OCI-LY1 (cell line): ENCODE data around the gene KCNT2.

ENCODE experiments used
- H2AFZ ChIP-seq: fragments of 200-600 bp; sonication (generic), shearing (Covaris generic); 2 replicates; pipeline ENCODE4 v1.6.0; 2014; ENCODE audit warnings: antibody characterized with exemption, mild to moderate bottlenecking, low read length
- H3F3A ChIP-seq: fragments of 200-600 bp; sonication (generic), shearing (Covaris generic); 2 replicates; pipeline ENCODE4 v1.6.0; 2014; ENCODE audit warnings: mild to moderate bottlenecking, antibody characterized with exemption, low read length, moderate library complexity; ENCODE audit not compliant: insufficient read depth
- H3K27ac ChIP-seq: fragments of 200-600 bp; sonication (generic); 2 replicates; pipeline ENCODE4 v1.5.1; 2014; ENCODE audit warnings: low read length, mixed run types, mild to moderate bottlenecking, low read depth; ENCODE audit not compliant: poor library complexity, severe bottlenecking
- H3K27me3 ChIP-seq: fragments of 200-600 bp; sonication (generic); 2 replicates; pipeline ENCODE4 v1.6.0; 2014; ENCODE audit warnings: antibody characterized with exemption, mild to moderate bottlenecking, low read length, moderate library complexity; ENCODE audit not compliant: insufficient read depth
- H3K36me3 ChIP-seq: fragments of 200-600 bp; sonication (generic); 2 replicates; pipeline ENCODE4 v1.6.1; 2014; ENCODE audit warnings: mild to moderate bottlenecking, antibody characterized with exemption, low read length, moderate library complexity, mixed read lengths; ENCODE audit not compliant: insufficient read depth
- H3K4me1 ChIP-seq: fragments of 200-600 bp; sonication (generic); 2 replicates; pipeline ENCODE4 v1.5.1; 2014; ENCODE audit warnings: mild to moderate bottlenecking, low read length, moderate library complexity; ENCODE audit not compliant: insufficient read depth, severe bottlenecking
- H3K4me2 ChIP-seq: fragments of 200-600 bp; sonication (generic), shearing (Covaris generic); 2 replicates; pipeline ENCODE4 v1.6.1; 2014; ENCODE audit warnings: low read length
- H3K4me3 ChIP-seq: fragments of 200-600 bp; sonication (generic); 2 replicates; pipeline ENCODE4 v1.5.1; 2014; ENCODE audit warnings: low read length, low read depth, mild to moderate bottlenecking, mixed read lengths; ENCODE audit not compliant: poor library complexity, severe bottlenecking
- H3K79me2 ChIP-seq: fragments of 200-600 bp; shearing (Covaris generic); 2 replicates; pipeline ENCODE4 v1.6.1; 2016; ENCODE audit warnings: mixed run types, low read length, mixed read lengths; ENCODE audit not compliant: insufficient read depth
- H3K9ac ChIP-seq: fragments of 200-600 bp; sonication (generic), shearing (Covaris generic); 2 replicates; pipeline ENCODE4 v1.6.1; 2014; ENCODE audit warnings: mild to moderate bottlenecking, low read length, mixed read lengths
- H3K9me2 ChIP-seq: fragments of 200-600 bp; sonication (generic), shearing (Covaris generic); 2 replicates; pipeline ENCODE4 v1.6.1; 2014; ENCODE audit warnings: low read depth, mild to moderate bottlenecking, low read length, mixed read lengths
- H3K9me3 ChIP-seq: fragments of 200-600 bp; shearing (Covaris generic); 2 replicates; pipeline ENCODE4 v1.6.1; 2014; ENCODE audit warnings: low read length, mixed read lengths
- H4K20me1 ChIP-seq: fragments of 200-600 bp; sonication (generic), shearing (Covaris generic); 2 replicates; pipeline ENCODE4 v1.6.0; 2016; ENCODE audit warnings: mild to moderate bottlenecking, low read length; ENCODE audit not compliant: insufficient read depth
- EZH2 ChIP-seq: fragments of 200-600 bp; sonication (generic), shearing (Covaris generic); IDR thresholded peaks from 2 replicates; pipeline ENCODE4 v1.8.0; 2017; ENCODE audit warnings: borderline replicate concordance, mixed run types, mild to moderate bottlenecking, antibody characterized with exemption, low read length, moderate library complexity, mixed read lengths
- TF ChIP-seq, protein P1 (sequence below): fragments of 200-600 bp; sonication (generic), shearing (Covaris generic); IDR thresholded peaks from 2 replicates; pipeline ENCODE4 v1.5.1; 2017; ENCODE audit warnings: mild to moderate bottlenecking, antibody characterized with exemption, low read length, moderate library complexity, mixed read lengths

The KCNT2 gene

DNA sequence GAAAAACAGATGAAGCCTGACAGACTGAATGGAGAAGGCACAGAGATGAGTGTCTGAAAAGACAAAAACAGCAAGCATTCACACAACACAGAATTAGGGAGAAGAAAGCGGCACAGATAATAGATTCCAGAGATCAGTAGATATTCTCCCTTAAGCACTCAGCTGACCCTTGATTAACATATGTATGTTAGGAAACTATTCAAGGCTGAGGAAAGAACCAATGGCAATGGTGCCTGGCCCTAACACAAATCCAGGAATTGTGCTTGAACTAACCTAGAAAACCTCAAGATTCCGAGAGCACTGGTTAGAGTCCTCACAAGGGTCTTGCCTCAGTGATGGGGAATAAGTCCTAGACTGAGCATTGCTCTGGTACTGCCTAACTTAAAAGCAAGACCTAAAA, 30.9 kb downstream of the KCNT2 start:
- Histone ChIP-seq H3K9me2 (no peaks in the 10 kb centered on the region), H3K27me3 (no peaks in the 10 kb centered on the region), H3K9ac (no peak overlapping the region), H3K79me2 (no peaks in the 10 kb centered on the region), H3K9me3 (no peaks in the 10 kb centered on the region), H4K20me1 (no peaks in the 10 kb centered on the region), H3K36me3 (no peaks in the 10 kb centered on the region), H3K4me2 (no peak overlapping the region), H2AFZ (no peak overlapping the region), H3K27ac (no peak overlapping the region), H3F3A (no peaks in the 10 kb centered on the region), H3K4me3 (no peak overlapping the region), H3K4me1 (no peaks in the 10 kb centered on the region)
- TF ChIP-seq, protein P1, sequence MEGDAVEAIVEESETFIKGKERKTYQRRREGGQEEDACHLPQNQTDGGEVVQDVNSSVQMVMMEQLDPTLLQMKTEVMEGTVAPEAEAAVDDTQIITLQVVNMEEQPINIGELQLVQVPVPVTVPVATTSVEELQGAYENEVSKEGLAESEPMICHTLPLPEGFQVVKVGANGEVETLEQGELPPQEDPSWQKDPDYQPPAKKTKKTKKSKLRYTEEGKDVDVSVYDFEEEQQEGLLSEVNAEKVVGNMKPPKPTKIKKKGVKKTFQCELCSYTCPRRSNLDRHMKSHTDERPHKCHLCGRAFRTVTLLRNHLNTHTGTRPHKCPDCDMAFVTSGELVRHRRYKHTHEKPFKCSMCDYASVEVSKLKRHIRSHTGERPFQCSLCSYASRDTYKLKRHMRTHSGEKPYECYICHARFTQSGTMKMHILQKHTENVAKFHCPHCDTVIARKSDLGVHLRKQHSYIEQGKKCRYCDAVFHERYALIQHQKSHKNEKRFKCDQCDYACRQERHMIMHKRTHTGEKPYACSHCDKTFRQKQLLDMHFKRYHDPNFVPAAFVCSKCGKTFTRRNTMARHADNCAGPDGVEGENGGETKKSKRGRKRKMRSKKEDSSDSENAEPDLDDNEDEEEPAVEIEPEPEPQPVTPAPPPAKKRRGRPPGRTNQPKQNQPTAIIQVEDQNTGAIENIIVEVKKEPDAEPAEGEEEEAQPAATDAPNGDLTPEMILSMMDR: no peak
- TF ChIP-seq EZH2: no peak

DNA sequence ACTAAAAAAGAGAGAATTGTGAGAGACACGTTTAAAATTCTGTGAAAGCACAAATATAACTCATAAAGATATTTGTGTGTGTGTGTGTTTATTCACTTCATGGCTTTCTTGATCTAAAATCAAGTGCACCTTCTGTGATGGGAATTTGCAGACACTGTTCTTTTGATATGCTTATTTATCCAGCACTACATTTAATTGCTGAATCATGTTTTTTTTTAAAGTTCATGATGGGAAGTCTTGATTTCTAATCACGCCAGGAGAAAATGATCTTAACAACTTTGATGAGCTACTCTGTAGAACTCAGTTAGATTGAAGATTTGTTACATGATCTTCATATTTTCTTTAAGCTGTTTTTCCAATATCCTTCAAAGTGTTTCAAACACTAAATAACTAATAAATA, 35.0 kb downstream of the KCNT2 start:
- H3F3A ChIP-seq: no peaks in the 10 kb centered on the region

DNA sequence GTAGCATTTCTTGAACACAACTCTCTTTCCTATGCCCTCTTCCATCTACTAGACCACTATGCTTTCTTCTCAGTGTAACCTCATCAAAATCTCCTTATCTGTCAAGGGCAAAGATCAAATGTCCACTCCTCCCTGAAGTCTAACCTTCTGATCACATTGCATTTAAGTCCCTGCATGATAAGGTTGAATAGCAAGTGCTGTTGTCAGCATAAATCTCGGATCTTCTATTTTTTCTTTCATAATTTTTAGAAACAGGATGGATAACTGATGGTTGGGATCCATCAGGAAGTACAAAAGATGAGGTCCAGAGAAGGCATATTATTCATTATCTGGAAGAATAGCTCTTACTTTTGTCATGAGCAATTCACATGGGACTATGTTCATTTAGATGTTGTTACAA, 41.0 kb downstream of the KCNT2 start:
- TF ChIP-seq, protein P1: no peak
- no peak for TF ChIP-seq EZH2
- Histone ChIP-seq H3K4me3 (no peak overlapping the region), H3K79me2 (no peaks in the 10 kb centered on the region), H3F3A (no peaks in the 10 kb centered on the region), H3K9ac (no peak overlapping the region), H3K4me1 (no peaks in the 10 kb centered on the region), H3K9me3 (peaks cover 3% of the 10 kb centered on the region; the same call in 1 of the 2 replicates), H3K27me3 (no peaks in the 10 kb centered on the region), H3K27ac (no peak overlapping the region), H3K36me3 (no peaks in the 10 kb centered on the region), H4K20me1 (no peaks in the 10 kb centered on the region), H3K4me2 (no peak overlapping the region), H3K9me2 (no peaks in the 10 kb centered on the region), H2AFZ (no peak overlapping the region)

More for the DNA sequence above, 35.0 kb downstream of the KCNT2 start:
- H3K27me3 ChIP-seq: no peaks in the 10 kb centered on the region
- no peak overlapping the region for H3K4me3 ChIP-seq
- H4K20me1 ChIP-seq: no peaks in the 10 kb centered on the region
- no peak overlapping the region for H3K9ac ChIP-seq
- H2AFZ ChIP-seq: no peak overlapping the region
- H3K36me3 ChIP-seq: no peaks in the 10 kb centered on the region
- no peaks in the 10 kb centered on the region for H3K9me3 ChIP-seq
- H3K4me2 ChIP-seq: no peak overlapping the region
- no peaks in the 10 kb centered on the region for H3K79me2 ChIP-seq
- no peak overlapping the region for H3K27ac ChIP-seq
- TF ChIP-seq, protein P1: no peak
- no peak for TF ChIP-seq EZH2
- H3K9me2 ChIP-seq: no peaks in the 10 kb centered on the region
- no peaks in the 10 kb centered on the region for H3K4me1 ChIP-seq
